CD14-positive monocyte (primary cell): ENCODE results near the gene ZNF593. TPM values are rescaled to one million over a fixed set of nuclear protein-coding genes. Genes with fewer than 3 reads are reported as not detected.

Experiments
- DNase-seq, 3 donors: peaks; one replicate each; pipeline ENCODE4 v3.0.0-alpha.2; 2011 to 2022
- H2AFZ ChIP-seq: 2 replicates; pipeline ENCODE4 v1.6.0; 2012; ENCODE audit warnings: mild to moderate bottlenecking, low read depth, low read length, inconsistent platforms; ENCODE audit not compliant: insufficient read depth, poor library complexity, severe bottlenecking
- H3K27ac ChIP-seq, 2 donors: 1 replicate in 1 of 2; 2 replicates in 1 of 2; pipeline ENCODE4 v1.5.1; 2012 to 2013; ENCODE audit warnings: low read length in 2 of 2, control low read depth in 1 of 2, inconsistent platforms in 1 of 2, low read depth in 1 of 2, mild to moderate bottlenecking in 1 of 2
- H3K27me3 ChIP-seq, 2 donors: one replicate each; pipeline versions ENCODE4 v1.6.0 to v1.6.1; 2011 to 2013; ENCODE audit warnings: low read length in 2 of 2; ENCODE audit not compliant: control insufficient read depth in 2 of 2, insufficient read depth in 2 of 2
- H3K36me3 ChIP-seq, 2 donors: replicated peaks in 1 of 2; 1 replicate in 1 of 2; 2 replicates in 1 of 2; pipeline versions ENCODE4 v1.5.1 to v1.6.1; 2012 to 2013; ENCODE audit warnings: low read length in 2 of 2, control low read depth in 1 of 2, inconsistent platforms in 1 of 2, mild to moderate bottlenecking in 1 of 2; ENCODE audit not compliant: insufficient read depth in 2 of 2, control insufficient read depth in 1 of 2
- H3K4me1 ChIP-seq, 2 donors: 1 replicate in 1 of 2; 2 replicates in 1 of 2; pipeline versions ENCODE4 v1.5.1 to v1.6.1; 2012 to 2013; ENCODE audit warnings: low read length in 2 of 2, control low read depth in 1 of 2, inconsistent platforms in 1 of 2, mild to moderate bottlenecking in 1 of 2, moderate library complexity in 1 of 2; ENCODE audit not compliant: insufficient read depth in 2 of 2, control insufficient read depth in 1 of 2
- H3K4me2 ChIP-seq: replicated peaks from 2 replicates; pipeline ENCODE3; 2012; ENCODE audit warnings: low read length, moderate library complexity, mild to moderate bottlenecking; ENCODE audit not compliant: poor library complexity, severe bottlenecking; ENCODE audit errors: extremely low read depth
- H3K4me3 ChIP-seq, 3 experiments: fragments of 200-600 bp in 1 of 3; sonication (generic) in 1 of 3; replicated peaks in 1 of 3; 1 replicate in 2 of 3; 2 replicates in 1 of 3; pipeline ENCODE4 v1.5.1; 2011 to 2013; ENCODE audit warnings: low read length in 3 of 3, mild to moderate bottlenecking in 3 of 3, control low read depth in 2 of 3, low read depth in 2 of 3, inconsistent platforms in 1 of 3, moderate library complexity in 1 of 3
- H3K79me2 ChIP-seq: 2 replicates; pipeline ENCODE4 v1.6.0; 2012; ENCODE audit warnings: mild to moderate bottlenecking, control low read depth, inconsistent platforms, low read length, moderate library complexity; ENCODE audit not compliant: insufficient read depth
- H3K9ac ChIP-seq: 2 replicates; pipeline ENCODE4 v1.6.0; 2017; ENCODE audit warnings: low read length, mild to moderate bottlenecking; ENCODE audit not compliant: insufficient read depth, poor library complexity, severe bottlenecking
- H3K9me3 ChIP-seq, 2 donors: replicated peaks in 1 of 2; 1 replicate in 1 of 2; 2 replicates in 1 of 2; pipeline versions ENCODE4 v1.5.1 to v1.6.1; 2012 to 2013; ENCODE audit warnings: low read length in 2 of 2, control low read depth in 1 of 2; ENCODE audit not compliant: control insufficient read depth in 1 of 2, insufficient read depth in 1 of 2
- H4K20me1 ChIP-seq: 2 replicates; pipeline ENCODE4 v1.6.0; 2012; ENCODE audit warnings: mild to moderate bottlenecking, low read length, control low read depth, moderate library complexity; ENCODE audit not compliant: insufficient read depth
- H3K27ac Mint-ChIP-seq, 7 donors: one replicate each; pipeline ENCODE4 v1.8.0; 2020; ENCODE audit warnings: mild to moderate bottlenecking in 7 of 7, mixed read lengths in 7 of 7, moderate library complexity in 6 of 7, inconsistent platforms in 2 of 7
- H3K27me3 Mint-ChIP-seq, 3 donors: one replicate each; pipeline ENCODE4 v1.8.0; 2021 to 2022; ENCODE audit warnings: low read depth in 3 of 3, mild to moderate bottlenecking in 3 of 3, mixed read lengths in 3 of 3, moderate library complexity in 3 of 3, inconsistent platforms in 1 of 3
- H3K36me3 Mint-ChIP-seq, 2 donors: one replicate each; pipeline ENCODE4 v1.8.0; 2020; ENCODE audit warnings: mixed read lengths in 2 of 2, inconsistent platforms in 1 of 2, mild to moderate bottlenecking in 1 of 2
- H3K4me1 Mint-ChIP-seq: one replicate; pipeline ENCODE4 v1.8.0; 2020; ENCODE audit warnings: mild to moderate bottlenecking, mixed read lengths
- H3K4me3 Mint-ChIP-seq, 2 donors: one replicate each; pipeline ENCODE4 v1.8.0; 2020; ENCODE audit warnings: mild to moderate bottlenecking in 2 of 2, mixed read lengths in 2 of 2, moderate library complexity in 1 of 2
- H3K9me3 Mint-ChIP-seq, 7 donors: one replicate each; pipeline ENCODE4 v1.8.0; 2020 to 2022; ENCODE audit warnings: mixed read lengths in 7 of 7, mild to moderate bottlenecking in 6 of 7, moderate library complexity in 6 of 7, inconsistent platforms in 2 of 7
- CTCF ChIP-seq: fragments of 200-600 bp; IDR thresholded peaks from one replicate; pipeline ENCODE4 v1.8.0; 2022; ENCODE audit warnings: antibody characterized with exemption, mild to moderate bottlenecking
- WGBS: methylation state at CpG from one replicate; pipeline ENCODE4 v1.1.5; 2013; ENCODE audit warnings: missing lambda C conversion rate; ENCODE audit not compliant: insufficient coverage; 5-methylcytosine and 5-hydroxymethylcytosine counted together
- intact Hi-C, 2 donors: fragments of 100-400 bp; cut with micrococcal nuclease; formaldehyde crosslinking; loops; one replicate each; pipeline versions ENCODE4 v1.15.0 to v1.15.1; 2023
- polyA plus RNA-seq, 3 donors: library from polyadenylated mRNA; depleted of rRNA in 1 of 3; unstranded in 2 of 3; stranded (reverse) in 1 of 3; fragments of 300-500 nt in 2 of 3; fragments of >200 nt in 1 of 3; fragmentation: Illumina TruSeq in 2 of 3; gene quantifications; 1 replicate in 2 of 3; 2 replicates in 1 of 3; pipeline ENCODE4 v1.2.3, GENCODE V29; 2012 to 2021

The ZNF593 gene
- polyA plus RNA-seq, 3 donors: 23.6 to 36.5 (median 27.8) TPM

- Histone ChIP-seq H3K27ac (no peak overlapping the region), H3K9me3 (no peaks in the 10 kb centered on the region), H3K27me3 (no peaks in the 10 kb centered on the region), H3K4me2 (no peak overlapping the region), H3K4me3 (no peak overlapping the region), H3K9ac (no peak overlapping the region), H3K4me1 (no peaks in the 10 kb centered on the region), H2AFZ (no peak overlapping the region), H3K79me2 (no peaks in the 10 kb centered on the region), H3K36me3 (no peaks in the 10 kb centered on the region), H4K20me1 (no peaks in the 10 kb centered on the region)
- no peaks in the 10 kb centered on the region for H3K36me3 Mint-ChIP-seq
- no peak overlapping the region for H3K4me3 Mint-ChIP-seq
- no peak overlapping the region for H3K27ac Mint-ChIP-seq
- TF ChIP-seq CTCF: no peak
- no peaks in the 10 kb centered on the region for H3K9me3 Mint-ChIP-seq
- WGBS: 92% methylated on average over 6 of the region's 7 CpGs
- no peak for DNase-seq
- peaks cover 2% of the 10 kb centered on the region for H3K4me1 Mint-ChIP-seq
- intact Hi-C loops: no loop called here
- peaks cover 0 to 3% (median 0%) of the 10 kb centered on the region in 3 donors for H3K27me3 Mint-ChIP-seq
Observed at GRCh38 chr1:26182383-26182696, 12.6 kb downstream of the ZNF593 start.

- H3K4me2 ChIP-seq: no peak overlapping the region
- H3K9me3 Mint-ChIP-seq: no peaks in the 10 kb centered on the region
- no peaks in the 10 kb centered on the region for H3K27me3 Mint-ChIP-seq
- H3K4me3 ChIP-seq: no peak overlapping the region
- H3K4me1 Mint-ChIP-seq: no peaks in the 10 kb centered on the region
- WGBS: 99% methylated on average over 5 of the region's 7 CpGs
- no peak overlapping the region for H2AFZ ChIP-seq
- H3K27ac ChIP-seq: no peak overlapping the region
- DNase-seq: no peak
- no peak overlapping the region for H3K9ac ChIP-seq
- H4K20me1 ChIP-seq: no peaks in the 10 kb centered on the region
- no peaks in the 10 kb centered on the region for H3K36me3 ChIP-seq
- no peak overlapping the region for H3K4me3 Mint-ChIP-seq
- no peak overlapping the region for H3K27ac Mint-ChIP-seq
- intact Hi-C loops: no loop called here
- H3K79me2 ChIP-seq: no peaks in the 10 kb centered on the region
- TF ChIP-seq CTCF: no peak
- H3K9me3 ChIP-seq: no peaks in the 10 kb centered on the region
- H3K36me3 Mint-ChIP-seq: no peaks in the 10 kb centered on the region
- no peaks in the 10 kb centered on the region for H3K4me1 ChIP-seq
- H3K27me3 ChIP-seq: no peaks in the 10 kb centered on the region
Observed at GRCh38 chr1:26184086-26184485, 14.4 kb downstream of the ZNF593 start.
